Trophoblast cell (in vitro differentiated cells and primary cell): ENCODE results near the gene SLC35G6.
A peak's percentile ranks its signal among the peaks of the same experiment; 100 is the strongest.

Experiments
- DNase-seq, 2 donors: peaks; one replicate each; pipeline ENCODE4 v3.0.0-alpha.2; 2016
- H2AFZ ChIP-seq: 2 replicates; pipeline ENCODE4 v1.6.1; 2013; ENCODE audit warnings: low read length, moderate library complexity, mild to moderate bottlenecking; ENCODE audit not compliant: insufficient read depth, poor library complexity
- H2AK5ac ChIP-seq: 2 replicates; pipeline ENCODE4 v1.6.1; 2013; ENCODE audit warnings: mild to moderate bottlenecking, low read length
- H2BK120ac ChIP-seq: 2 replicates; pipeline ENCODE4 v1.6.1; 2013; ENCODE audit warnings: low read length, mild to moderate bottlenecking, moderate library complexity; ENCODE audit not compliant: insufficient read depth, poor library complexity
- H2BK12ac ChIP-seq: 2 replicates; pipeline ENCODE4 v1.6.1; 2013; ENCODE audit warnings: mild to moderate bottlenecking, low read length, moderate library complexity
- H2BK5ac ChIP-seq: 2 replicates; pipeline ENCODE4 v1.6.1; 2013; ENCODE audit warnings: low read length, low read depth, moderate library complexity, mild to moderate bottlenecking; ENCODE audit not compliant: poor library complexity
- H3K14ac ChIP-seq: 2 replicates; pipeline ENCODE4 v1.6.1; 2013; ENCODE audit warnings: mild to moderate bottlenecking, low read length
- H3K18ac ChIP-seq: 2 replicates; pipeline ENCODE4 v1.6.1; 2013; ENCODE audit warnings: mild to moderate bottlenecking, low read length
- H3K23ac ChIP-seq: 2 replicates; pipeline ENCODE4 v1.6.1; 2013; ENCODE audit warnings: low read length
- H3K27ac ChIP-seq: 2 replicates; pipeline ENCODE4 v1.5.1; 2013; ENCODE audit warnings: low read depth, mild to moderate bottlenecking, inconsistent platforms, low read length, moderate library complexity
- H3K27me3 ChIP-seq: 2 replicates; pipeline ENCODE4 v1.6.1; 2013; ENCODE audit warnings: inconsistent platforms, mild to moderate bottlenecking, low read length, moderate library complexity; ENCODE audit not compliant: insufficient read depth
- H3K36me3 ChIP-seq, 2 experiments: 1 replicate in 1 of 2; 2 replicates in 1 of 2; pipeline ENCODE4 v1.6.1; 2013; ENCODE audit warnings: low read length in 2 of 2, mild to moderate bottlenecking in 2 of 2, moderate library complexity in 1 of 2; ENCODE audit not compliant: insufficient read depth in 2 of 2, control insufficient read depth in 1 of 2
- H3K4ac ChIP-seq: 2 replicates; pipeline ENCODE4 v1.6.1; 2013; ENCODE audit warnings: low read depth, mild to moderate bottlenecking, low read length, moderate library complexity
- H3K4me1 ChIP-seq, 2 experiments: 1 replicate in 1 of 2; 2 replicates in 1 of 2; pipeline ENCODE4 v1.6.1; 2013; ENCODE audit warnings: low read length in 2 of 2, mild to moderate bottlenecking in 2 of 2, moderate library complexity in 1 of 2; ENCODE audit not compliant: insufficient read depth in 2 of 2, control insufficient read depth in 1 of 2
- H3K4me2 ChIP-seq: 2 replicates; pipeline ENCODE4 v1.6.1; 2013; ENCODE audit warnings: inconsistent platforms, mild to moderate bottlenecking, low read length, moderate library complexity
- H3K4me3 ChIP-seq: 2 replicates; pipeline ENCODE4 v1.5.1; 2013; ENCODE audit warnings: mild to moderate bottlenecking, low read depth, low read length, inconsistent platforms
- H3K79me1 ChIP-seq: one replicate; pipeline ENCODE4 v1.6.1; 2013; ENCODE audit warnings: low read length
- H3K79me2 ChIP-seq: 2 replicates; pipeline ENCODE4 v1.6.1; 2013; ENCODE audit warnings: low read length, mild to moderate bottlenecking; ENCODE audit not compliant: control insufficient read depth, insufficient read depth, poor library complexity
- H3K9ac ChIP-seq: 2 replicates; pipeline ENCODE4 v1.6.1; 2013; ENCODE audit warnings: mild to moderate bottlenecking, low read length
- H3K9me3 ChIP-seq: 2 replicates; pipeline ENCODE4 v1.6.1; 2013; ENCODE audit warnings: low read depth, mild to moderate bottlenecking, control low read depth, inconsistent platforms, low read length; ENCODE audit not compliant: insufficient read depth
- H4K12ac ChIP-seq: 2 replicates; pipeline ENCODE4 v1.6.1; 2013; ENCODE audit warnings: low read depth, mild to moderate bottlenecking, low read length, moderate library complexity
- H4K8ac ChIP-seq: 2 replicates; pipeline ENCODE4 v1.6.1; 2013; ENCODE audit warnings: low read depth, mild to moderate bottlenecking, low read length, moderate library complexity
- H4K91ac ChIP-seq: one replicate; pipeline ENCODE4 v1.6.1; 2013; ENCODE audit warnings: low read depth, mild to moderate bottlenecking, low read length, moderate library complexity
- WGBS: extraction: QIAGEN DNeasy Blood & Tissue Kit; methylation state at CpG from one replicate; pipeline ENCODE4 v1.1.7; 2013; ENCODE audit warnings: missing lambda C conversion rate; ENCODE audit not compliant: insufficient read length, insufficient coverage; ENCODE audit errors: extremely low coverage; 5-methylcytosine and 5-hydroxymethylcytosine counted together

SLC35G6 gene

GRCh38 chr17:7512105-7512504, 30.9 kb downstream of the SLC35G6 start:
- no peaks in the 10 kb centered on the region for H3K79me2 ChIP-seq
- no peak for DNase-seq
- no CpG with 5 or more reads among the region's 15 CpGs for WGBS
- H3K79me1 ChIP-seq, result no peaks in the 10 kb centered on the region
- H4K91ac ChIP-seq, result no peak overlapping the region
- no peak overlapping the region for H4K12ac ChIP-seq
- H3K4me2 ChIP-seq, result no peak overlapping the region
- no peak overlapping the region for H3K18ac ChIP-seq
- no peak overlapping the region for H3K4ac ChIP-seq
- H3K9ac ChIP-seq, result no peak overlapping the region
- H3K9me3 ChIP-seq, result peaks cover 2% of the 10 kb centered on the region
- no peaks in the 10 kb centered on the region for H3K27me3 ChIP-seq
- no peak overlapping the region for H4K8ac ChIP-seq
- H2BK12ac ChIP-seq, result no peak overlapping the region
- H3K27ac ChIP-seq, result no peak overlapping the region
- no peaks in the 10 kb centered on the region for H3K4me1 ChIP-seq
- no peak overlapping the region for H3K14ac ChIP-seq
- no peak overlapping the region for H3K23ac ChIP-seq
- H2AFZ ChIP-seq, result no peak overlapping the region
- H2AK5ac ChIP-seq, result no peak overlapping the region
- no peak overlapping the region for H3K4me3 ChIP-seq
- H2BK120ac ChIP-seq, result no peak overlapping the region
- no peak overlapping the region for H2BK5ac ChIP-seq
- peaks cover 70 to 71% of the 10 kb centered on the region in 2 experiments for H3K36me3 ChIP-seq

- Histone ChIP-seq H3K18ac (no peak overlapping the region), H4K8ac (no peak overlapping the region), H3K36me3 (peaks cover 65 to 68% of the 10 kb centered on the region in 2 experiments), H2BK5ac (no peak overlapping the region), H3K14ac (no peak overlapping the region), H2AK5ac (no peak overlapping the region), H3K9me3 (peaks cover 2% of the 10 kb centered on the region), H3K4me1 (no peaks in the 10 kb centered on the region), H2AFZ (no peak overlapping the region), H4K12ac (no peak overlapping the region), H3K27me3 (no peaks in the 10 kb centered on the region), H3K79me2 (no peaks in the 10 kb centered on the region), H3K4me3 (peak overlapping the region; percentile 23), H3K4me2 (no peak overlapping the region), H2BK120ac (no peak overlapping the region), H3K23ac (no peak overlapping the region), H3K27ac (no peak overlapping the region), H3K9ac (no peak overlapping the region), H2BK12ac (no peak overlapping the region), H3K79me1 (no peaks in the 10 kb centered on the region), H3K4ac (no peak overlapping the region), H4K91ac (no peak overlapping the region)
- DNase-seq, result no peak
- 100% methylated on average over 2 of the region's 20 CpGs for WGBS
Observed at GRCh38 chr17:7512824-7513540, 31.7 kb downstream of the SLC35G6 start.

- Histone ChIP-seq H4K8ac (no peak overlapping the region), H3K18ac (no peak overlapping the region), H3K27ac (no peak overlapping the region), H2AK5ac (no peak overlapping the region), H3K27me3 (no peaks in the 10 kb centered on the region), H2BK5ac (no peak overlapping the region), H3K79me2 (no peaks in the 10 kb centered on the region), H3K9me3 (peaks cover 2% of the 10 kb centered on the region), H3K36me3 (peaks cover 55 to 58% of the 10 kb centered on the region in 2 experiments), H3K4me3 (no peak overlapping the region), H2BK12ac (no peak overlapping the region), H3K4ac (no peak overlapping the region), H3K4me2 (no peak overlapping the region), H3K23ac (no peak overlapping the region), H3K4me1 (no peaks in the 10 kb centered on the region), H3K14ac (no peak overlapping the region), H3K9ac (no peak overlapping the region), H2AFZ (no peak overlapping the region), H3K79me1 (no peaks in the 10 kb centered on the region), H4K91ac (no peak overlapping the region), H2BK120ac (no peak overlapping the region), H4K12ac (no peak overlapping the region)
- 100% methylated on average over 1 of the region's 17 CpGs for WGBS
- DNase-seq, result no peak
Observed at GRCh38 chr17:7513850-7514419, 32.7 kb downstream of the SLC35G6 start.

GRCh38 chr17:7515911-7516610, 34.8 kb downstream of the SLC35G6 start:
- H2BK120ac ChIP-seq, result no peak overlapping the region
- no peak overlapping the region for H3K4me3 ChIP-seq
- no CpG with 5 or more reads among the region's 13 CpGs for WGBS
- H3K14ac ChIP-seq, result no peak overlapping the region
- DNase-seq, result no peak
- no peak overlapping the region for H2BK5ac ChIP-seq
- H3K79me2 ChIP-seq, result no peaks in the 10 kb centered on the region
- H3K18ac ChIP-seq, result no peak overlapping the region
- H3K9ac ChIP-seq, result no peak overlapping the region
- no peak overlapping the region for H3K4ac ChIP-seq
- H3K9me3 ChIP-seq, result peaks cover under 1% of the 10 kb centered on the region
- no peak overlapping the region for H3K23ac ChIP-seq
- H3K79me1 ChIP-seq, result no peaks in the 10 kb centered on the region
- H3K27ac ChIP-seq, result no peak overlapping the region
- H3K27me3 ChIP-seq, result no peaks in the 10 kb centered on the region
- peaks cover 35 to 39% of the 10 kb centered on the region in 2 experiments for H3K36me3 ChIP-seq
- no peak overlapping the region for H4K8ac ChIP-seq
- H3K4me1 ChIP-seq, result no peaks in the 10 kb centered on the region
- no peak overlapping the region for H2BK12ac ChIP-seq
- no peak overlapping the region for H4K12ac ChIP-seq
- H3K4me2 ChIP-seq, result no peak overlapping the region
- H2AFZ ChIP-seq, result no peak overlapping the region
- H4K91ac ChIP-seq, result no peak overlapping the region
- H2AK5ac ChIP-seq, result no peak overlapping the region
